ENCODE data around the gene HIPK4. TPM values are rescaled to one million over a fixed set of nuclear protein-coding genes. Genes with fewer than 3 reads are reported as not detected.
A peak's percentile ranks its signal among the peaks of the same experiment; 100 is the strongest.

The HIPK4 gene
- total and polyA plus RNA-seq, 2 of the 8 experiments (the other 6 are each of a cell fraction or from before 2014, with no cell fraction given) = 0.15 to 0.57 TPM

DNA sequence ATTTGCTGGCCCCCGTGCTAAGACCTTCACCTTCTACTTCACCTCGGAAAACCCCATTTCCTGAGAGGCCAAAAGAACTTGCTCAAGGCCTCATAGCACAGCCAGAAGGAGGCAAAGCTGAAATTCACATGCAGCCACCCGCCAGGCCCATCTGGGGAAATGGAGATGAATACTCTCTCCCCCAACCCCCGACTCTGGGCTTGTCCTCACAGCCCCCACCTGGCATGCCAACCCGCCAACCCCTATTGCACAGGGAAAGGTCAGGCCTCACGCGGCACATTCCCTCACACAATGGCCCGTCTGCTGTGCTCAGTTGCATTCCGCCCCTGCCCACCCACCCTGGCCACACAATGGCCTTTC, 20.0 kb upstream of the HIPK4 start:
- H2BK20ac ChIP-seq (ENCODE audit: low read length) = no peak overlapping the region
- H4K91ac ChIP-seq (replicated peaks; ENCODE audit: insufficient read length, low read length) = peak overlapping the region; percentile 80
- 0 out of 2 replicates have a peak, but pooled peaks cover 2% of the 10 kb centered on the region for H3K23me2 ChIP-seq (ENCODE audit: low read depth, low read length)
- H2BK12ac ChIP-seq (ENCODE audit: low read depth, low read length) = 0 out of 2 replicates have a peak overlapping the region, but pooled peaks have one; percentile 68
- H2BK120ac ChIP-seq (replicated peaks; ENCODE audit: low read depth, low read length) = peak overlapping the region; percentile 82
- H3K23ac ChIP-seq (ENCODE audit: insufficient read length) = no peak overlapping the region
- H2AK5ac ChIP-seq (ENCODE audit: low read depth, low read length) = no peak overlapping the region
- H3K56ac ChIP-seq (replicated peaks; ENCODE audit: insufficient read length, low read depth, low read length) = no peak overlapping the region
- peak overlapping the region; percentile 1; the same call in 1 of the 2 replicates for H3K18ac ChIP-seq (ENCODE audit: extremely low read depth, low read length)
- ChIA-PET CTCF (ENCODE audit: partially characterized antibody) (interaction anchor here (1.7 to 5.1 kb wide), 3 partner anchors 10 to 105 kb away, joined by 3 to 41 read pairs (median 8); no protein-coding TSS in a partner anchor), POLR2A (ENCODE audit: partially characterized antibody) (interaction anchor here (1.6 to 6.4 kb wide), 7 partner anchors 8 to 307 kb away, joined by 3 to 27 read pairs (median 8); partner anchors contain the start of genes COQ8B, ITPKC, SERTAD1 and SERTAD3)
- no peak overlapping the region for H3K9ac ChIP-seq (replicated peaks in 1 of 4; ENCODE audit: extremely low read depth in 1 of 4, low read depth in 3 of 4, low read length in 3 of 4)
- no peak overlapping the region for H3K14ac ChIP-seq (ENCODE audit: insufficient read length)
- H3K4me2 ChIP-seq (ENCODE audit: insufficient read depth in 1 of 2, low read depth in 2 of 2, low read length in 2 of 2) = peak overlapping the region in 1 of 2 experiments; percentile 30; a peak in 1 of 4 replicates
- 52% methylated on average over 7 of the region's 9 CpGs; no CpG with 5 or more reads in 1 of the 2 experiments for WGBS, 2 experiments (ENCODE audit: extremely low coverage in 1 of 2, insufficient coverage in 1 of 2, insufficient read length in 1 of 2, insufficient replicate concordance in 2 of 2, low coverage in 1 of 2, low lambda C conversion rate in 2 of 2, missing lambda C conversion rate in 1 of 2)
- peak overlapping the region; percentile 61; the same call in 1 of the 2 replicates for H2BK15ac ChIP-seq (ENCODE audit: low read length)
- H3K36me3 ChIP-seq (ENCODE audit: control insufficient read depth in 2 of 4, insufficient read depth in 4 of 4, low read length in 3 of 4) = no peaks in the 10 kb centered on the region
- no peaks in the 10 kb centered on the region for H3K79me1 ChIP-seq (ENCODE audit: low read depth, low read length)
- FAIRE-seq (no peak), DNase-seq (ENCODE audit: low read depth in 1 of 2, low spot score in 2 of 2) (no peak)
- no peaks in the 10 kb centered on the region for H3K27me3 ChIP-seq (replicated peaks in 1 of 4; ENCODE audit: control insufficient read depth in 3 of 4, extremely low read depth in 1 of 4, insufficient read depth in 3 of 4, low read length in 3 of 4)
- no peak overlapping the region; a peak in 1 of 8 replicates for H3K4me3 ChIP-seq (ENCODE audit: extremely low read depth in 1 of 4, insufficient read depth in 2 of 4, low read depth in 3 of 4, low read length in 4 of 4)
- H3K9me3 ChIP-seq (ENCODE audit: insufficient read depth in 2 of 2, low read depth in 1 of 2, low read length in 1 of 2) = no peaks in the 10 kb centered on the region
- 0 out of 2 replicates have a peak overlapping the region, but pooled peaks have one; percentile 5 for H2AFZ ChIP-seq (ENCODE audit: low read length)
- H4K20me1 ChIP-seq (replicated peaks in 1 of 2; ENCODE audit: control insufficient read depth in 1 of 2, insufficient read depth in 2 of 2, low read length in 2 of 2) = no peaks in the 10 kb centered on the region
- no peaks in the 10 kb centered on the region for H3K79me2 ChIP-seq (ENCODE audit: control insufficient read depth in 1 of 2, insufficient read depth in 2 of 2, low read length in 2 of 2)
- H4K5ac ChIP-seq (ENCODE audit: insufficient read length, low read depth, low read length) = peak overlapping the region; percentile 25
- H3K27ac ChIP-seq (ENCODE audit: low read depth, low read length) = peak overlapping the region; percentile 53; the same call in 1 of the 2 replicates
- H2BK5ac ChIP-seq (ENCODE audit: low read depth, low read length) = peak overlapping the region; percentile 48; the same call in 1 of the 2 replicates
- H3K4ac ChIP-seq (replicated peaks; ENCODE audit: insufficient read length, low read depth, low read length) = no peak overlapping the region
- H4K8ac ChIP-seq (ENCODE audit: extremely low read depth, insufficient read depth, low read length) = peak overlapping the region; percentile 57; the same call in 1 of the 2 replicates
- peaks cover 7 to 24% (median 13%) of the 10 kb centered on the region in 4 experiments for H3K4me1 ChIP-seq (replicated peaks in 1 of 4; ENCODE audit: control insufficient read depth in 3 of 4, insufficient read depth in 4 of 4, low read length in 3 of 4)
- TF ChIP-seq TEAD4 (IDR thresholded peaks at IDR 0.05; ENCODE audit: low read depth, low read length) (peak; percentile 67; the same call in 1 of the 2 replicates), TAF1 (IDR thresholded peaks at IDR 0.05; ENCODE audit: low read depth, low read length) (0 out of 2 replicates have a peak, but pooled peaks have one; percentile 43), EP300 (IDR thresholded peaks at IDR 0.05; ENCODE audit: borderline replicate concordance in 1 of 2, low read depth in 2 of 2, low read length in 2 of 2) (peak in 1 of 2 experiments; percentile 70; a peak in 1 of 3 replicates), CREB1 (IDR thresholded peaks at IDR 0.05) (no peak), TCF12 (IDR thresholded peaks at IDR 0.05; ENCODE audit: low read depth, low read length) (peak; percentile 64; the same call in 1 of the 2 replicates)
- TF ChIP-seq, protein P1, sequence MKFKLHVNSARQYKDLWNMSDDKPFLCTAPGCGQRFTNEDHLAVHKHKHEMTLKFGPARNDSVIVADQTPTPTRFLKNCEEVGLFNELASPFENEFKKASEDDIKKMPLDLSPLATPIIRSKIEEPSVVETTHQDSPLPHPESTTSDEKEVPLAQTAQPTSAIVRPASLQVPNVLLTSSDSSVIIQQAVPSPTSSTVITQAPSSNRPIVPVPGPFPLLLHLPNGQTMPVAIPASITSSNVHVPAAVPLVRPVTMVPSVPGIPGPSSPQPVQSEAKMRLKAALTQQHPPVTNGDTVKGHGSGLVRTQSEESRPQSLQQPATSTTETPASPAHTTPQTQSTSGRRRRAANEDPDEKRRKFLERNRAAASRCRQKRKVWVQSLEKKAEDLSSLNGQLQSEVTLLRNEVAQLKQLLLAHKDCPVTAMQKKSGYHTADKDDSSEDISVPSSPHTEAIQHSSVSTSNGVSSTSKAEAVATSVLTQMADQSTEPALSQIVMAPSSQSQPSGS (IDR thresholded peaks at IDR 0.05; ENCODE audit: low read length) = no peak
- TF ChIP-seq, protein P2, sequence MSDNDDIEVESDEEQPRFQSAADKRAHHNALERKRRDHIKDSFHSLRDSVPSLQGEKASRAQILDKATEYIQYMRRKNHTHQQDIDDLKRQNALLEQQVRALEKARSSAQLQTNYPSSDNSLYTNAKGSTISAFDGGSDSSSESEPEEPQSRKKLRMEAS (IDR thresholded peaks at IDR 0.05) = peak; percentile 46

Measured in H1 (cell line).